MM.1S (cell line): Measurements from ENCODE around the gene FLT1.

ENCODE experiments used
- DNase-seq: peaks from one replicate; pipeline ENCODE4 v3.0.0-alpha.2; 2015
- H2AFZ ChIP-seq: fragments of 300-600 bp; sonication (generic); 2 replicates; pipeline ENCODE4 v1.6.0; 2016; ENCODE audit warnings: antibody characterized with exemption, low read length
- H3F3A ChIP-seq: fragments of 300-600 bp; sonication (generic); 2 replicates; pipeline ENCODE4 v1.6.1; 2016; ENCODE audit warnings: mild to moderate bottlenecking, antibody characterized with exemption, low read length, moderate library complexity, mixed read lengths; ENCODE audit not compliant: insufficient read depth
- H3K27ac ChIP-seq: fragments of 300-600 bp; sonication (generic); 2 replicates; pipeline ENCODE4 v1.5.1; 2016; ENCODE audit warnings: mild to moderate bottlenecking, low read length
- H3K27me3 ChIP-seq: fragments of 300-600 bp; sonication (generic); replicated peaks from 2 replicates; pipeline ENCODE4 v1.6.0; 2016; ENCODE audit warnings: low read length; ENCODE audit not compliant: insufficient read depth
- H3K36me3 ChIP-seq: fragments of 300-600 bp; sonication (generic); replicated peaks from 2 replicates; pipeline ENCODE4 v1.6.1; 2016; ENCODE audit warnings: mild to moderate bottlenecking, low read length, mixed read lengths; ENCODE audit not compliant: insufficient read depth
- H3K4me1 ChIP-seq: fragments of 300-600 bp; sonication (generic); 2 replicates; pipeline ENCODE4 v1.6.1; 2016; ENCODE audit warnings: low read length, mixed read lengths
- H3K4me2 ChIP-seq: fragments of 300-600 bp; sonication (generic); 2 replicates; pipeline ENCODE4 v1.6.0; 2016; ENCODE audit warnings: low read depth, low read length
- H3K4me3 ChIP-seq: fragments of 300-600 bp; sonication (generic); 2 replicates; pipeline ENCODE4 v1.5.1; 2016; ENCODE audit warnings: low read length, mixed read lengths
- H3K79me2 ChIP-seq: fragments of 300-600 bp; sonication (generic); 2 replicates; pipeline ENCODE4 v1.6.1; 2016; ENCODE audit warnings: mixed run types, low read length, mixed read lengths
- H3K9ac ChIP-seq: fragments of 300-600 bp; sonication (generic); 2 replicates; pipeline ENCODE4 v1.6.1; 2016; ENCODE audit warnings: low read length, mixed read lengths
- H3K9me2 ChIP-seq: fragments of 300-600 bp; sonication (generic); replicated peaks from 2 replicates; pipeline ENCODE4 v1.6.1; 2016; ENCODE audit warnings: mild to moderate bottlenecking, low read length, mixed read lengths; ENCODE audit not compliant: insufficient read depth
- H3K9me3 ChIP-seq: fragments of 300-600 bp; sonication (generic); replicated peaks from 2 replicates; pipeline ENCODE4 v1.6.1; 2016; ENCODE audit warnings: mild to moderate bottlenecking, low read length, mixed read lengths; ENCODE audit not compliant: insufficient read depth
- H4K20me1 ChIP-seq: fragments of 300-600 bp; sonication (generic); 2 replicates; pipeline ENCODE4 v1.6.1; 2016; ENCODE audit warnings: mild to moderate bottlenecking, low read length, moderate library complexity, mixed read lengths; ENCODE audit not compliant: insufficient read depth
- CTCF ChIP-seq: fragments of 300-600 bp; sonication (generic); IDR thresholded peaks from 2 replicates; pipeline ENCODE4 v1.5.1; 2016; ENCODE audit warnings: antibody characterized with exemption, low read length, mixed read lengths
- EZH2 ChIP-seq: fragments of 300-600 bp; sonication (generic); optimal IDR thresholded peaks from 2 replicates; pipeline ENCODE3; 2017; ENCODE audit warnings: low read depth, mild to moderate bottlenecking, antibody characterized with exemption, low read length, mixed read lengths
- EZH2phosphoT487 ChIP-seq: fragments of 300-600 bp; sonication (generic); IDR thresholded peaks from 2 replicates; pipeline ENCODE4 v1.6.1; 2018; ENCODE audit warnings: antibody characterized with exemption, low read length

The FLT1 gene

GRCh38 chr13:28538932-28539331 lies 44.0 kb upstream of the FLT1 start:
- Histone ChIP-seq H3K4me2 (no peak overlapping the region), H3K4me1 (no peaks in the 10 kb centered on the region)

GRCh38 chr13:28537171-28537570 lies 42.2 kb upstream of the FLT1 start:
- Histone ChIP-seq H3K4me2 (no peak overlapping the region), H3K4me3 (no peak overlapping the region), H3K9me3 (no peaks in the 10 kb centered on the region), H3K4me1 (no peaks in the 10 kb centered on the region), H4K20me1 (no peaks in the 10 kb centered on the region), H3K27me3 (no peaks in the 10 kb centered on the region), H3K27ac (no peak overlapping the region), H3F3A (no peaks in the 10 kb centered on the region), H3K9me2 (no peaks in the 10 kb centered on the region), H2AFZ (no peak overlapping the region), H3K36me3 (no peaks in the 10 kb centered on the region), H3K79me2 (no peaks in the 10 kb centered on the region), H3K9ac (no peak overlapping the region)
- no peak for DNase-seq
- TF ChIP-seq CTCF (no peak), EZH2phosphoT487 (no peak)

More at GRCh38 chr13:28538932-28539331, 44.0 kb upstream of the FLT1 start:
- Histone ChIP-seq H3K9me2 (no peaks in the 10 kb centered on the region), H3K4me3 (no peak overlapping the region), H3K9me3 (no peaks in the 10 kb centered on the region), H2AFZ (no peak overlapping the region), H3F3A (no peaks in the 10 kb centered on the region), H4K20me1 (no peaks in the 10 kb centered on the region), H3K27ac (no peak overlapping the region), H3K36me3 (no peaks in the 10 kb centered on the region), H3K27me3 (no peaks in the 10 kb centered on the region), H3K79me2 (no peaks in the 10 kb centered on the region), H3K9ac (no peak overlapping the region)
- TF ChIP-seq EZH2phosphoT487 (no peak), EZH2 (no peak), CTCF (no peak)
- no peak for DNase-seq

- Histone ChIP-seq H3K9me3 (no peaks in the 10 kb centered on the region), H3K27ac (no peak overlapping the region), H3K4me2 (no peak overlapping the region), H4K20me1 (no peaks in the 10 kb centered on the region), H3K27me3 (no peaks in the 10 kb centered on the region), H3K9ac (no peak overlapping the region), H2AFZ (no peak overlapping the region), H3F3A (no peaks in the 10 kb centered on the region), H3K4me1 (no peaks in the 10 kb centered on the region), H3K79me2 (no peaks in the 10 kb centered on the region), H3K9me2 (no peaks in the 10 kb centered on the region), H3K36me3 (no peaks in the 10 kb centered on the region), H3K4me3 (no peak overlapping the region)
- DNase-seq, result no peak
- TF ChIP-seq EZH2, result no peak
- TF ChIP-seq EZH2phosphoT487, result no peak
- TF ChIP-seq CTCF, result no peak
These were observed 41.4 kb upstream of the FLT1 start for GRCh38 chr13:28536371-28536770.
